IPS-NIHi11 (cell line): ENCODE results near the gene BRAP.
"Not testable (repeated sequence)": the region's sequence is repeated elsewhere in the genome, so short reads cannot be mapped to it uniquely, and the experiment has no call there.

Experiments
- DNase-seq: peaks from one replicate; pipeline ENCODE4 v3.0.0; 2012; ENCODE audit warnings: mixed read lengths, low spot score

The BRAP gene

GRCh38 chr12:111616177-111616623 is 69.6 kb downstream of the BRAP start:
- no peak for DNase-seq

- no peak for DNase-seq
Observed at GRCh38 chr12:111607239-111607638, 78.5 kb downstream of the BRAP start.

- DNase-seq: no peak
Observed at GRCh38 chr12:111606767-111607230, 79.0 kb downstream of the BRAP start.

- no peak for DNase-seq
Observed at GRCh38 chr12:111605911-111606766, 79.6 kb downstream of the BRAP start.

- DNase-seq: not testable (repeated sequence)
Observed at GRCh38 chr12:111602857-111603256, 82.9 kb downstream of the BRAP start.

GRCh38 chr12:111602348-111602747 is 83.4 kb downstream of the BRAP start:
- no peak for DNase-seq

- not testable (repeated sequence) for DNase-seq
Observed at GRCh38 chr12:111600986-111601385, 84.8 kb downstream of the BRAP start.

GRCh38 chr12:111600205-111600642 is 85.5 kb downstream of the BRAP start:
- no peak for DNase-seq

- peak; percentile 97 for DNase-seq
Observed at GRCh38 chr12:111599453-111600204, 86.1 kb downstream of the BRAP start.

GRCh38 chr12:111598637-111599452 is 86.9 kb downstream of the BRAP start, which contains the start of gene ATXN2:
Gene ATXN2 (minus strand): TSS chr12:111599315. CDS start chr12:111599034, 281 bp downstream.
- DNase-seq: peak; percentile 89

- peak; percentile 62 for DNase-seq
Observed at GRCh38 chr12:111597831-111598636, 87.7 kb downstream of the BRAP start.

- DNase-seq: peak; percentile 59
Observed at GRCh38 chr12:111596985-111597830, 88.5 kb downstream of the BRAP start.

- not testable (repeated sequence) for DNase-seq
Observed at GRCh38 chr12:111595341-111595835, 90.4 kb downstream of the BRAP start.
